GM19455 (cell line): ENCODE measurements around the gene FTO.

Experiments used
- ATAC-seq: cut with Tn5 transposase; IDR thresholded peaks from one replicate; pipeline ENCODE4 v1.9.1; 2021; ENCODE audit not compliant: unreplicated experiment

FTO gene

GRCh38 chr16:53924331-53925106, 220.6 kb downstream of the FTO start:
- ATAC-seq = no peak

GRCh38 chr16:53925107-53925410, 221.1 kb downstream of the FTO start:
- no peak for ATAC-seq

GRCh38 chr16:53925526-53925925, 221.6 kb downstream of the FTO start:
- ATAC-seq = no peak

GRCh38 chr16:53926209-53926608, 222.3 kb downstream of the FTO start:
- no peak for ATAC-seq

- no peak for ATAC-seq
These were observed 229.0 kb downstream of the FTO start for GRCh38 chr16:53932975-53933374.

GRCh38 chr16:53933407-53933806, 229.5 kb downstream of the FTO start:
- no peak for ATAC-seq

GRCh38 chr16:53936052-53936451, 232.1 kb downstream of the FTO start:
- no peak for ATAC-seq

GRCh38 chr16:53936529-53936928, 232.6 kb downstream of the FTO start:
- ATAC-seq = no peak

- ATAC-seq = no peak
These were observed 233.4 kb downstream of the FTO start for GRCh38 chr16:53937161-53937880.

GRCh38 chr16:53944025-53944424, 240.1 kb downstream of the FTO start:
- no peak for ATAC-seq

GRCh38 chr16:53945996-53946395, 242.0 kb downstream of the FTO start:
- ATAC-seq = no peak

GRCh38 chr16:53946746-53947386, 242.9 kb downstream of the FTO start:
- no peak for ATAC-seq

GRCh38 chr16:53947642-53948041, 243.7 kb downstream of the FTO start:
- no peak for ATAC-seq

GRCh38 chr16:53948326-53948725, 244.4 kb downstream of the FTO start:
- no peak for ATAC-seq

GRCh38 chr16:53948734-53949430, 244.9 kb downstream of the FTO start:
- ATAC-seq = no peak

- no peak for ATAC-seq
These were observed 245.9 kb downstream of the FTO start for GRCh38 chr16:53949715-53950410.

GRCh38 chr16:53950677-53951076, 246.7 kb downstream of the FTO start:
- no peak for ATAC-seq

GRCh38 chr16:53952215-53953208, 248.6 kb downstream of the FTO start:
- ATAC-seq = no peak

- ATAC-seq = no peak
These were observed 249.4 kb downstream of the FTO start for GRCh38 chr16:53953336-53953735.
